Vagina (tissue), 2 donors: Measurements from ENCODE around the gene PAX4.

Experiments
- CTCF ChIP-seq, 3 experiments: fragments of 450-650 bp in 2 of 3; fragments of 200-600 bp in 1 of 3; sonication (generic) in 1 of 3; IDR thresholded peaks; one replicate each; pipeline ENCODE4 v1.5.1; 2017 to 2019; ENCODE audit warnings: antibody characterized with exemption in 3 of 3, mild to moderate bottlenecking in 2 of 3, moderate library complexity in 2 of 3
- POLR2A ChIP-seq, 2 donors: fragments of 450-650 bp; IDR thresholded peaks; one replicate each; pipeline ENCODE4 v1.6.1; 2017; ENCODE audit warnings: antibody characterized with exemption in 2 of 2, mild to moderate bottlenecking in 2 of 2, moderate library complexity in 2 of 2
- POLR2AphosphoS5 ChIP-seq, 2 donors: sonication (generic); formaldehyde crosslinking; IDR thresholded peaks; one replicate each; pipeline ENCODE4 v1.9.0; 2017; ENCODE audit warnings: antibody characterized with exemption in 2 of 2, mild to moderate bottlenecking in 2 of 2, low read depth in 1 of 2; ENCODE audit not compliant: insufficient read depth in 1 of 2

- TF ChIP-seq POLR2A (IDR thresholded peaks at IDR 0.05) (no peak), CTCF (IDR thresholded peaks at IDR 0.05) (no peak), POLR2AphosphoS5 (IDR thresholded peaks at IDR 0.05; ENCODE audit: insufficient read depth in 1 of 2, low read depth in 1 of 2) (no peak)
These were observed 41.2 kb upstream of the PAX4 start for GRCh38 chr7:127658970-127659630.
